Mesendoderm (in vitro differentiated cells): ENCODE data around the gene PRSS23.
A peak's percentile ranks its signal among the peaks of the same experiment; 100 is the strongest.

Experiments
- DNase-seq: peaks from one replicate; pipeline ENCODE4 v3.0.0; 2013
- H2AK5ac ChIP-seq: 2 replicates; pipeline ENCODE4 v1.6.1; 2013; ENCODE audit warnings: low read length, inconsistent platforms
- H2BK120ac ChIP-seq: 2 replicates; pipeline ENCODE4 v1.6.1; 2013; ENCODE audit warnings: low read depth, mild to moderate bottlenecking, low read length, moderate library complexity, mixed read lengths
- H2BK15ac ChIP-seq: replicated peaks from 2 replicates; pipeline ENCODE4 v1.6.1; 2013; ENCODE audit warnings: low read depth, mild to moderate bottlenecking, moderate library complexity
- H2BK5ac ChIP-seq: 2 replicates; pipeline ENCODE4 v1.6.1; 2013; ENCODE audit warnings: low read length, inconsistent platforms
- H3K18ac ChIP-seq: 2 replicates; pipeline ENCODE4 v1.6.1; 2013; ENCODE audit warnings: mild to moderate bottlenecking, low read length, mixed read lengths
- H3K23ac ChIP-seq: one replicate; pipeline ENCODE4 v1.6.1; 2013; ENCODE audit warnings: low read length
- H3K27ac ChIP-seq: 2 replicates; pipeline ENCODE4 v1.5.1; 2013; ENCODE audit warnings: low read depth, mild to moderate bottlenecking, inconsistent platforms, low read length, moderate library complexity
- H3K27me3 ChIP-seq: 2 replicates; pipeline ENCODE4 v1.6.1; 2013; ENCODE audit warnings: low read length, control low read depth, mild to moderate bottlenecking, inconsistent platforms; ENCODE audit not compliant: insufficient read depth, poor library complexity
- H3K36me3 ChIP-seq: 2 replicates; pipeline ENCODE4 v1.6.1; 2013; ENCODE audit warnings: low read length, inconsistent platforms; ENCODE audit not compliant: control insufficient read depth, insufficient read depth
- H3K4ac ChIP-seq: one replicate; pipeline ENCODE4 v1.6.1; 2013; ENCODE audit warnings: low read depth, mild to moderate bottlenecking, low read length, moderate library complexity
- H3K4me1 ChIP-seq: 2 replicates; pipeline ENCODE4 v1.6.1; 2013; ENCODE audit warnings: low read depth, low read length, inconsistent platforms; ENCODE audit not compliant: control insufficient read depth
- H3K4me2 ChIP-seq: 2 replicates; pipeline ENCODE4 v1.6.1; 2013; ENCODE audit warnings: low read length
- H3K4me3 ChIP-seq: 2 replicates; pipeline ENCODE4 v1.5.1; 2013; ENCODE audit warnings: mild to moderate bottlenecking, low read length
- H3K56ac ChIP-seq: one replicate; pipeline ENCODE4 v1.6.1; 2013; ENCODE audit warnings: low read length
- H3K79me1 ChIP-seq: 2 replicates; pipeline ENCODE4 v1.6.1; 2013; ENCODE audit warnings: low read length, inconsistent platforms
- H3K79me2 ChIP-seq: 2 replicates; pipeline ENCODE4 v1.6.1; 2013; ENCODE audit warnings: mild to moderate bottlenecking, low read length; ENCODE audit not compliant: control insufficient read depth, insufficient read depth
- H3K9ac ChIP-seq: 2 replicates; pipeline ENCODE4 v1.6.1; 2013; ENCODE audit warnings: low read length, inconsistent platforms
- H4K5ac ChIP-seq: one replicate; pipeline ENCODE4 v1.6.1; 2013; ENCODE audit warnings: low read length
- H4K8ac ChIP-seq: one replicate; pipeline ENCODE4 v1.6.1; 2013; ENCODE audit warnings: low read depth, mild to moderate bottlenecking, control low read depth, low read length, moderate library complexity
- WGBS: extraction: QIAGEN DNeasy Blood & Tissue Kit; methylation state at CpG from one replicate; pipeline ENCODE4 v1.1.7; 2013; ENCODE audit warnings: low lambda C conversion rate, missing lambda C conversion rate; ENCODE audit not compliant: insufficient coverage; ENCODE audit errors: extremely low coverage; 5-methylcytosine and 5-hydroxymethylcytosine counted together

Gene PRSS23

GRCh38 chr11:86773513-86774252 lies 26.7 kb upstream of the PRSS23 start:
- Histone ChIP-seq H3K4ac (no peak overlapping the region), H4K8ac (no peak overlapping the region), H3K79me1 (no peaks in the 10 kb centered on the region), H3K27ac (no peak overlapping the region), H2BK15ac (no peak overlapping the region), H3K23ac (no peak overlapping the region), H2AK5ac (no peak overlapping the region), H3K36me3 (no peaks in the 10 kb centered on the region), H3K4me2 (no peak overlapping the region), H3K9ac (no peak overlapping the region), H3K27me3 (no peaks in the 10 kb centered on the region), H4K5ac (no peak overlapping the region), H3K79me2 (no peaks in the 10 kb centered on the region), H3K4me1 (no peaks in the 10 kb centered on the region), H3K4me3 (no peak overlapping the region), H2BK120ac (no peak overlapping the region), H3K56ac (no peak overlapping the region), H2BK5ac (no peak overlapping the region), H3K18ac (no peak overlapping the region)
- DNase-seq: no peak
- WGBS: no CpG with 5 or more reads among the region's 3 CpGs

DNA sequence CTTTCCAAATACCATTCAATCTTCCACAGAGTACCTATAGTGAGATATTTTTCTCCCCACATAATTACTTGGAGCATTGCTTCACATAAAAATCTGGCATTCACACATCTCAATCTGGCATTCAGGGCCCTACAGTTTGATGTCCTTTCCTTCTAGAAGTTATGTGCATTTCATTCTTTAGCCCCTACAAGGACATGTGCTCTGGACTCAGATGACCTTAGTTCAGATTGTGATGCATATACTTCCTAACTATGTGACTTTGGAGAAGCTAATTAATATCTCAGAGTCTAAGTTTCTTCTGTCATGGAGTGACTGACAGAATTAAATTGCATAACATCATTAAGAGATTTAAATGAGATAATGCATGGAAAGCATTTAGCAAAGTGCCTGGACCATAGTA lies 25.9 kb upstream of the PRSS23 start:
- Histone ChIP-seq H3K79me2 (no peaks in the 10 kb centered on the region), H2BK5ac (no peak overlapping the region), H4K5ac (no peak overlapping the region), H3K4me3 (no peak overlapping the region), H3K23ac (no peak overlapping the region), H3K18ac (no peak overlapping the region), H2AK5ac (no peak overlapping the region), H2BK120ac (no peak overlapping the region), H3K4ac (no peak overlapping the region), H2BK15ac (no peak overlapping the region), H3K9ac (no peak overlapping the region), H3K79me1 (no peaks in the 10 kb centered on the region), H3K36me3 (no peaks in the 10 kb centered on the region), H3K56ac (no peak overlapping the region), H3K4me1 (no peaks in the 10 kb centered on the region), H3K27me3 (no peaks in the 10 kb centered on the region), H3K27ac (no peak overlapping the region), H3K4me2 (no peak overlapping the region), H4K8ac (no peak overlapping the region)
- no peak for DNase-seq

GRCh38 chr11:86775361-86775760 lies 25.0 kb upstream of the PRSS23 start:
- Histone ChIP-seq H3K4me2 (no peak overlapping the region), H3K79me1 (no peaks in the 10 kb centered on the region), H3K23ac (no peak overlapping the region), H2BK5ac (no peak overlapping the region), H2BK120ac (no peak overlapping the region), H3K4me3 (no peak overlapping the region), H4K5ac (no peak overlapping the region), H4K8ac (no peak overlapping the region), H2BK15ac (no peak overlapping the region), H3K27me3 (no peaks in the 10 kb centered on the region), H3K79me2 (no peaks in the 10 kb centered on the region), H3K4ac (no peak overlapping the region), H3K36me3 (no peaks in the 10 kb centered on the region), H2AK5ac (no peak overlapping the region), H3K4me1 (no peaks in the 10 kb centered on the region), H3K9ac (no peak overlapping the region), H3K27ac (no peak overlapping the region), H3K56ac (no peak overlapping the region), H3K18ac (no peak overlapping the region)
- DNase-seq: no peak
- WGBS: no CpG with 5 or more reads among the region's 2 CpGs

GRCh38 chr11:86781546-86781945 lies 18.8 kb upstream of the PRSS23 start:
- no peaks in the 10 kb centered on the region for H3K36me3 ChIP-seq
- H3K4me2 ChIP-seq: no peak overlapping the region
- no peak overlapping the region for H3K18ac ChIP-seq
- no peak overlapping the region for H4K8ac ChIP-seq
- H3K4me1 ChIP-seq: no peaks in the 10 kb centered on the region
- no peak overlapping the region for H3K27ac ChIP-seq
- H3K4me3 ChIP-seq: no peak overlapping the region
- H3K79me2 ChIP-seq: no peaks in the 10 kb centered on the region
- H2BK120ac ChIP-seq: no peak overlapping the region
- no peak overlapping the region for H3K4ac ChIP-seq
- H3K56ac ChIP-seq: no peak overlapping the region
- no peaks in the 10 kb centered on the region for H3K79me1 ChIP-seq
- no peak overlapping the region for H2AK5ac ChIP-seq
- peak; percentile 68 for DNase-seq
- no peak overlapping the region for H4K5ac ChIP-seq
- H3K9ac ChIP-seq: no peak overlapping the region
- H2BK15ac ChIP-seq: no peak overlapping the region
- no peak overlapping the region for H3K23ac ChIP-seq
- H2BK5ac ChIP-seq: no peak overlapping the region
- H3K27me3 ChIP-seq: no peaks in the 10 kb centered on the region

GRCh38 chr11:86782742-86783141 lies 17.6 kb upstream of the PRSS23 start:
- H3K4me3 ChIP-seq: no peak overlapping the region
- no CpG with 5 or more reads among the region's 4 CpGs for WGBS
- H3K4ac ChIP-seq: no peak overlapping the region
- H3K56ac ChIP-seq: no peak overlapping the region
- no peak overlapping the region for H2BK120ac ChIP-seq
- no peak overlapping the region for H2BK15ac ChIP-seq
- no peak overlapping the region for H3K27ac ChIP-seq
- no peak overlapping the region for H3K23ac ChIP-seq
- H2BK5ac ChIP-seq: no peak overlapping the region
- H2AK5ac ChIP-seq: no peak overlapping the region
- H4K8ac ChIP-seq: no peak overlapping the region
- H3K79me2 ChIP-seq: no peaks in the 10 kb centered on the region
- H4K5ac ChIP-seq: no peak overlapping the region
- H3K18ac ChIP-seq: no peak overlapping the region
- DNase-seq: no peak
- no peak overlapping the region for H3K9ac ChIP-seq
- H3K4me1 ChIP-seq: no peaks in the 10 kb centered on the region
- no peaks in the 10 kb centered on the region for H3K79me1 ChIP-seq
- H3K36me3 ChIP-seq: no peaks in the 10 kb centered on the region
- no peaks in the 10 kb centered on the region for H3K27me3 ChIP-seq
- no peak overlapping the region for H3K4me2 ChIP-seq

DNA sequence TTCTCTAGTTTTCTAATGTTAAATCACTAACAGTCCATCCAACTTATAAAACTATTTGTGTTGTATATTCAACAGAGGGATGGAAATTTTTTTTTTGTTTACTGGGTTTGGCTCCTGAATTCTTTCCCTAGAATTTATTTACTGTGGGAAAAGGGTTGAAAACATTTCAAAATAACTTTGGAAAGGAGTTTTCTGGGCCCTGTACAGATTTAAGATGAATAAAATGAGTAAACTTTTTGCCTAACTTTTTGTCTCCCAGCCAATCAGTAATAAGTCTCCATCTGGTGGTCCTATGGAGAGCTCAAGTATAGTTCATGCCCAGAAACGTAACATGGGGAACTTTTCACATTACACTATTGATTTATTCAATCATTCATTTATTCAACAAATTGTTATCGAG lies 16.7 kb upstream of the PRSS23 start:
- Histone ChIP-seq H3K18ac (no peak overlapping the region), H4K8ac (no peak overlapping the region), H2AK5ac (no peak overlapping the region), H3K27ac (no peak overlapping the region), H3K4me2 (no peak overlapping the region), H3K4ac (no peak overlapping the region), H2BK15ac (no peak overlapping the region), H2BK120ac (no peak overlapping the region), H2BK5ac (no peak overlapping the region), H3K4me1 (no peaks in the 10 kb centered on the region), H3K79me1 (no peaks in the 10 kb centered on the region), H3K23ac (no peak overlapping the region), H3K27me3 (no peaks in the 10 kb centered on the region), H3K9ac (no peak overlapping the region), H4K5ac (no peak overlapping the region), H3K36me3 (no peaks in the 10 kb centered on the region), H3K4me3 (no peak overlapping the region), H3K79me2 (no peaks in the 10 kb centered on the region), H3K56ac (no peak overlapping the region)
- DNase-seq: no peak
- WGBS: no CpG with 5 or more reads among the region's 2 CpGs
